ENCODE results near the gene FKBP2. TPM values are rescaled to one million over a fixed set of nuclear protein-coding genes. Genes with fewer than 3 reads are reported as not detected.

The FKBP2 gene
- total RNA-seq, 1 donor from 2014 or later = 53.8 TPM

DNA sequence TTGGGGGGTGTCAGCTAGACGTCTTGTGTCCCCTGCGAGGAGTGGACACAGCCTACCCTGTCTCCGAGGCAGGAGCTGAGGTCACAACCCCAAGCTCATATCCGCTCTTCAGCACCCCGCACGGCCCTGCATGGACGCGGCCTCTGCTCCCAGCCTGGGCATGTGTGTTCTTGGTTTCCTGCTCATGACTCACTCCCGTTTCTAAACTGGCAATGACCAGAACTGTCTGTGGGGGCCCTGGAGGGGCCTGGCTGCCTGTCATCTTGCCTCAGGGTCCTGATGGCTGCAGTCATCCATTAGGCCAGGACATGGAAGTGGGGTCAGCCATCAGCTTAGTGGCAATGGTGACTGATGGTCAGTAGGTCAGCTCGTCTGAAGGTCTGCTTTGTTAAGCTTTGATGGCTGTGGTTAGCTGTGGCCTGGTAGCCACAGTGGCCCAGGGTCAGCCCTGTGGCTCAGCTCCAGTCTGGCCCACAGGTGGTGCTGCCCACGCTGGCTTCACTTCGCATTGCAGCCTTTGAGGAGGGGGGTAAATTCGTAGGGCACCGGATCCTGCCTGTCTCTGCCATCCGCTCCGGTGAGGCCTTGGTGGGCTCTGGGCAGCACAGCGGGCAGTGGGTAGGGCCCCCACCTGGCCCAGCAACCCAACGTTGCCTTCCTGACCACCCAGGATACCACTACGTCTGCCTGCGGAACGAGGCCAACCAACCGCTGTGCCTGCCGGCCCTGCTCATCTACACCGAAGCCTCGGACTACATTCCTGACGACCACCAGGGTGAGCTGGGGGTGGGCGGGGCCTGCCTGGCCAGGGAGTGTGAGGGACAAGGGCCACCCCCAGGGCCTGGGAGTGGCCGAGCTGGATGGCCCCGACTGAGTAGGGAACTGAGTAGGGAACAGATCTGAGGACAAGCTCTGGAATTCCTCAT is 22.4 kb downstream of the FKBP2 start:
- no peak for DNase-seq (ENCODE audit: low spot score)

DNA sequence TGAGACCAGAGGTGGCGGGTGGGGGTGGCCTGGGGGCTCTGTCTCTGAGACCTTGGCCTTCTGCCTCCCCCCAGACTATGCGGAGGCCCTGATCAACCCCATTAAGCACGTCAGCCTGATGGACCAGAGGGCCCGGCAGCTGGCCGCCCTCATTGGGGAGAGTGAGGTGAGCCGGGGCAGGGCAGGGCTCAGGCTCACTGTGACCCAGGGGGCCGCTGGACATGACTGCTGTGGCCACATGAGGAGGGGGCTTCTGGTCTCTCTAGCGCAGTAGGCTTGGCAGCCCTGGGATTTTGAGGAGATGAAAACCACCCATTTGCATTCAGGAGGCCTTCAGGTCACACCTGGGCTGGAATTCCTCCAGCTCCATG is 23.0 kb downstream of the FKBP2 start:
- no peak for DNase-seq (ENCODE audit: low spot score)

DNA sequence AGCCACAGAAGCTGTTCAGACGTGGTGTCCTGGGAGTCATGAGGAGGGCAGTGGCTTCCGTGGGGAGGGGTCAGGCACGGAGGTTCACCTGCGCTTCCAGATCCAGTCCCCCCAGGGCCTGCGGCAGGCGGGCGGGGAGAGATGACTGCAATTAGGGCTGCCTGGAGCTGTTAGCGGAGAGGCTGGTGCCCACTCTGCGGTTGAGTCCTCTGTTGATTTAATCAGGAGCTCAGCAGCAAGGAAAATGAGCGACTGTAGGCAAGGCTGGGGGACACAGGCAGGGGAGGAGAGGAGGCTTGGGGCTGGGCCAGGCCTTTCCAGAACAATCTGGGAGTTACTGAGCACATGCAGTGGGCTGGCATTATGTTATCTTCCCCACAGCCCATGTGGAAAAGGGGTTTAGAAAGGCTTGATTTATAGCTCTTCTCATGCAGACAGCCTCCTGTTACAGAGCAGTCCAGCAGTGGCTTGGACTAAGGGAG is 23.5 kb downstream of the FKBP2 start:
- DNase-seq (ENCODE audit: low spot score) = no peak

DNA sequence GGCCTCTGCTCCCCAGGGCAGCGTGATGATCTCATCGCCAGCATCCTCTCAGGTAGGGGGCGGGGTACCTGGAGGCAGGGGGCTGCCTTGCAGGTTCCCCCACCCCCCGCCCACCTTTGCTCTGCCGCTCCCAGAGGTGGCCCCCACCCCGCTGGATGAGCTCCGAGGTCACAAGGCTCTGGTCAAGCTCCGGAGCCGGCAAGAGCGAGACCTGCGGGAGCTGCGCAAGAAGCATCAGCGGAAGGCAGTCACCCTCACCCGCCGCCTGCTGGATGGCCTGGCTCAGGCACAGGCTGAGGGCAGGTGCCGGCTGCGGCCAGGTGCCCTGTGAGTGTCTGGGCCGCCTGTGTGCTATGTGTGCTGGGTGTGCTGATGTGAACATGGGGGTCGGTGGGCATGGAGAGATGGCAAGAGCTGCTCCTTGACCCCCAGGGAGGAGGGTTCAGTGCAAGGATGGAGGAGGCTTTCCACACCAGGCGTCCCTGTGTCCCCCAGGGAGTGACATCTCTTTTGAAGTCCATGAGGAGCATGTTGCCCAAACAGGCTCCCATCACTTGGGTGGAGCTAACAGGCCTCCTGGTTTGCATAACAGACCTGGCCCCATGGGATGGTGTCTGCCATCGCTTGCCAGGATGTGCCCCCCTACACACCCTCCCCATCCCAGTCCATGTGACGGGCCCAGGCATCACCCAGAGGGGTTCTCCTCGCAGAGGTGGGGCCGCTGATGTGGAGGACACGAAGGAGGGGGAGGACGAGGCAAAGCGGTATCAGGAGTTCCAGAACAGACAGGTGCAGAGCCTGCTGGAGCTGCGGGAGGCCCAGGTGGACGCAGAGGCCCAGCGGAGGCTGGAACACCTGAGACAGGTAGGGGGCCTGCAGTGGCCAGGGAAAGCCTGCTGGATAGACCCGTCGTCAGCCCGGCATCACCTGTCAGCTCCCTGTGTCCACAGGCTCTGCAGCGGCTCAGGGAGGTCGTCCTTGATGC is 24.6 kb downstream of the FKBP2 start:
- DNase-seq (ENCODE audit: low spot score) = no peak

DNA sequence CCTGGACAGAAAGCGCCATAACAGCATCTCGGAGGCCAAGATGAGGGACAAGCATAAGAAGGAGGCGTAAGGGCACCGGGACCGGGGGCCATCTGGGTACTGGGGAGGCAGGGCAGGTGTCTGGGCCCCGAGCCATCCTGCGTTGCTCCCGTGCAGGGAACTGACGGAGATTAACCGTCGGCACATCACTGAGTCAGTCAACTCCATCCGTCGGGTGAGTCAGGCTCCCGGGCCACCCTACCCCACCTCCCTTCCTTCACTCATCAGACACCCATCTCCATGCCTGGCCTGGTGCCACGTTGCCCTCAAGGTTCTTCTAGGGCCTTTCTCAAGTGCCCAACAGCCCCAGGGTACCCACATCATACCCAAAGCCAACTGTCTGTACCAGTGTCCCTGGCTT is 25.4 kb downstream of the FKBP2 start:
- DNase-seq (ENCODE audit: low spot score) = no peak

DNA sequence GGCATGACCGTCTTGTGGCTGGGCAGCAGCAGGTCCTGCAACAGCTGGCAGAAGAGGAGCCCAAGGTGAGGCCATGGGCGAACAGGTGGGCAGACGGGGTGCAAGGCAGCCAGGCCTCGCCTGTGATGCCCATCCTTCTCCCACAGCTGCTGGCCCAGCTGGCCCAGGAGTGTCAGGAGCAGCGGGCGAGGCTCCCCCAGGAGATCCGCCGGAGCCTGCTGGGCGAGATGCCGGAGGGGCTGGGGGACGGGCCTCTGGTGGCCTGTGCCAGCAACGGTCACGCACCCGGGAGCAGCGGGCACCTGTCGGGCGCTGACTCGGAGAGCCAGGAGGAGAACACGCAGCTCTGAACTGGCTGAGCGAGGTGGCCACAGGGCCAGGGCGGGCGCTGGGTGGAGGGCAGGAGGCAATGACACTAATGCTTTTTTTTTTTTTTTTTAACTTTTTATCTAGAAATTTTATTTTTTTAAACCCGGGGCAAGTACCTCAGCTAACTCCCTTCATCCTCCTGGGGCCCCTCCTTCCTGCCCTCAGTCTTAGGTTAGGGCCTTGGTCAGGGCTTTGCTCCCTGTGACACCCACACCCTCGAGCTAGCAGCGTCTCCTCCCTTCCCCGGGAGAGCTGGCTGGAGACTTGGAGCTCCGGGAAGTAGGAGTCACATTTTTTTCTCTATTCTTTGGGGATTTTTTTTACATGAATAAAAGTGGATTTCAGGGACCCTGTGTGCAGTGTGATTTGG is 26.5 kb downstream of the FKBP2 start:
- DNase-seq (ENCODE audit: low spot score) = no peak

DNA sequence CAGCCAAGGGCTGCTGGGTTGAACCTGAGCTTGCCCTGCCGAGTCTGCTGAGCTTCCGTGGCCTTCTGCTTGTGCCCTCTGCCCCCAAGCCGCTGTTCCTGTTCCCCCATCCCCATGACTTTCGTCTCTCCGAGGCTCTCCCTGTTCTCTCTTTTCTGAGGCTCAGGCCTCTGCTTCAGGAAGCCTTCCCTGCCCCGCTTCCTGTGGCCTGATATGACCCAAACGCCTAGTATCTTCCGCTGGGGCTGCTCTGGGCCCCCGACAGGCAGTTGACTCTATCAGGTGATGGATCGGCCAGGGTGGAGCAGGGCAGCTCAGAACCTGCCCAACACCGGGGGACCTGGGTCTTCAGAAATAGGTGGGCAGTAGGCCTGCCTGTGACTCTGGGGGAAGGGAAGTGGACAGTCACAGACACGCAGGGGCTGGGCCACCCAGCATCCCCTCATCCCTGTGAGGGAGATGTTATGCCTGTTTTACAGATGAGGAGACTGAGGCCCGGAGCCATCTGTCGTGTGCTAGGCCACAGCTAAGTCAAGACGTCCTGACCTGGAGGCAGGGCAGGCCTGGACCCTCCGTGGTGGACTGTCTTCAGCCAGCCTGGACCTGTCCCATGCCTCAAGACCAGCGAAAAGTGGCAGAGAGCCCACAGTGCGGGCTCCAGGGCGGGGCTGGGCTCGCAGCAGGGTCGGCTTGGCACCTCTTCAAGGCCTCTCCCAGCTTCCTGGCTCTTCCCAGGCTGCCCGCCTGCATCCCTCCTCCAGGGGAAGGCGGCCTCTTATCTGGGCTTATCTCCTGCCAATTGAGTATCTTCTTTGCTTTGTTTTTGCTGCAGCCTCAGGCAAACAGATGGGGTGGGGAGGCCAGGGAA is 27.4 kb downstream of the FKBP2 start:
- DNase-seq (ENCODE audit: low spot score) = no peak

DNA sequence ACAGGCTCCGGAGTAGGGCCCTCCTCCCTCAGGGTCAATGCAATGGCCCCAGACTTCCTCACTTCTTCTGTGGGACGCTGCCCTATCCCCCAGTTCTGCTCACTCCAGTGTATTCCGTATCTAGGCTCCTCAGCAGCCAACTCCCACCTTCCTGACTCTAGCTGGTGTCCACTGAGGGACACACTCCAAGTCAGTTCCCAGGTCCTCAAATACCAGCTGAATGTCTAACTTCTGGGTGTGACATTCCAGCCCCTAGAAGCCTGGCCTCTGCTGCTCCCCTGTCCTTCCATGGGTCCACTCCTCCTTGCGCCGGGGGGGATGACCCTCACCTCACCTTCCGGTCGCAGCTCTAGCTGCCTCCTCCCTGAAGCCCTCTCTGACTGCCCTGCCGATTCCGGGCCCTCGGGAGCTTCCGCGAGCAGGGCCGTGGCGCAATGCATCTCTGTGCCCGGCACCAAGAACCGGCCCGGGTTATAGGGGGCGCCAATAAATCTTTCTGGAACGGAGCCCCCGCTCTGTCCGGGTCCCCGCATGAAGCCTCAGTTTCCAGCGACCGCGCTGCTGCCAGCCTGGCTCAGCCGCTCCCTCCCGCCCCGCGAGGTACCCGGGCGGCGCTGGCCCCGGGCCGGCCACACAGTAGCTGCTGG is 28.1 kb downstream of the FKBP2 start:
- no peak for DNase-seq (ENCODE audit: low spot score)

DNA sequence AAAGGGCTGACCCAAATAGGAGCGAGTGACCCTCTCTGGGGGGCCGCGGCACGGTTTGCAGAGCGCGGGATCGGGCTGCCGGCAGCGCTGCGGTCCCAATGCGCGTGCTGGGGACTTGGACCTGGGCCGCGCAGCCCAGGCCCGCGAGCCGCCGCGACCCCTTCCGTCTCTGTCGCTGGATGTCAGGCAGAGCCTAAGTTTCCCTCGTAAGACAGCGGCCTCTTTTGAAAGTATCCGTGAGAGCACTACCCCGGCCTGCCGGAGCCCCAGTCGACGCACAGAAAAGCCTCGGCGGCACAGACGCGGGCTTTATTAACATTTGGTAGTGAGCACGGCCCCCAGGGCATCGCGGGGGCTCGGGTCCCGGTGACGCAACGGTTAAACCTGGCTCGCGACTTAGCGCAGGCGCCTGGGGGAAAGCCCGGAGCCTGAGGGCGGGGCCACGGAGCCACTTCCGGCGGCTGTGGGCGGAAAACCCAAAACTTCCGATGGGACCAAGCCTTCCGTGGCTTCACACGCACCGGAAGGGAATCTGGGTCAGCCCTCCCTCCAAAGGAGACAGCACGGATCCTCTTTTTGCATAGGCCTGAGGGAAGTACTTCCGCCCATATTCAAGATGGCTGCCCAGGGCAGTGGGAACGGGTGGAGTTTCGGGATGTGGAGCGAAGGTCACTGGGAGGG is 28.8 kb downstream of the FKBP2 start:
- peak; percentile 99 for DNase-seq (ENCODE audit: low spot score)

DNA sequence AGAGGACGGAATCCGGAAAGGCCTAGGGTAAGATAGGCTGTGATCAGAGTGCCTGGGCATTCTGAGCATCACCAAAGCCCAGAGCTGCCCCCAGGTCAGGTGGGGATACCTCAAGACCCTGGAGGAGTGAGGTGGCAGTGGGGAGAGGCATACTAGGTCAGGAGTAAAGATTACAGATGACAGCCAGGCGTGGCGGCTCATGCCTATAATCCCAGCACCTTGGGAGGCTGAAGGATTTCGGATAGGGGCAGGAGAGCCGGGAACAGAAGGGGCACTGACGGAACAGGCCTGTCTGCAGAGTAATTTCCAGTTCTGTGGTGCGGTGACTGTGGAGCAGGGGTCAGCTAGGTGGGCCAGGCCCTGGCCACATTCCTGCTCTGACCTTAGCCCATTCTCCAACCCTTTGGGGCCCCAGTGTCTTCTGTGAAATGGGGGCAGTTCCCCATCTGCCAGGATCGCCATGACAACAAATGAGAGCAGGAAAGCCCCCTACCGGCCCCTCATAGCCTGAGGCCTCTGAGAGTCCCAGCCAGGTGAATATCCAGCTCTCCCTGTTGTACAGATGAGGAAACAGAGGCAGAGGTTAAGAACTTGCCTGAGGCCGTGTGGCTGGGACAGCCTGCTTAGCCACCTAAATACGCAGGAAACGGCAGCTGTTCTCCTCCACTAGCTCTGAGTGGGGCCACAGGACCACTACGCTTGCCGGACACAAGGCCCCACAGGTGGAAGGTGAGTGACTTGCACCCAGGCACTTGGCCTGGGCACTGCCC is 34.3 kb downstream of the FKBP2 start:
- DNase-seq (ENCODE audit: low spot score) = no peak

DNA sequence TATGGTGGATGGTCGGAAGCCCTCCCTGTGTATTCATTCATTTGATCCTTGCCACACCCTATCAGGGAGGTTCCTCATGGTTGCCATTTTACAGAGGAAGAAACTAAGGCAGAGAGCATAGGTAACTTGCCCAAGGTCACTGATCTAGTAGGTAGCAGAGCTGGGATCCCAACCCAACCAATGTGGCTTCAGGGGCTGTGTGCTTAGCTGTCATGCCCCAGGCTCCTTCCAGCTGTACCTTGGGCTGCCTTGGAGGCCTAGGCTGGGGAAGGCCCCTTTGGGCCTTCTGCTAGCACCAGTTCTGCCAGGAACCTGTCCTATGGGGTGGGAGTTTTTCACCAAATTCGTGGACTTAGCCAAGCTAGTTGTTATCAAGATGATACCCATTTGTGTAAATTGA is 34.9 kb downstream of the FKBP2 start:
- no peak for DNase-seq (ENCODE audit: low spot score)

DNA sequence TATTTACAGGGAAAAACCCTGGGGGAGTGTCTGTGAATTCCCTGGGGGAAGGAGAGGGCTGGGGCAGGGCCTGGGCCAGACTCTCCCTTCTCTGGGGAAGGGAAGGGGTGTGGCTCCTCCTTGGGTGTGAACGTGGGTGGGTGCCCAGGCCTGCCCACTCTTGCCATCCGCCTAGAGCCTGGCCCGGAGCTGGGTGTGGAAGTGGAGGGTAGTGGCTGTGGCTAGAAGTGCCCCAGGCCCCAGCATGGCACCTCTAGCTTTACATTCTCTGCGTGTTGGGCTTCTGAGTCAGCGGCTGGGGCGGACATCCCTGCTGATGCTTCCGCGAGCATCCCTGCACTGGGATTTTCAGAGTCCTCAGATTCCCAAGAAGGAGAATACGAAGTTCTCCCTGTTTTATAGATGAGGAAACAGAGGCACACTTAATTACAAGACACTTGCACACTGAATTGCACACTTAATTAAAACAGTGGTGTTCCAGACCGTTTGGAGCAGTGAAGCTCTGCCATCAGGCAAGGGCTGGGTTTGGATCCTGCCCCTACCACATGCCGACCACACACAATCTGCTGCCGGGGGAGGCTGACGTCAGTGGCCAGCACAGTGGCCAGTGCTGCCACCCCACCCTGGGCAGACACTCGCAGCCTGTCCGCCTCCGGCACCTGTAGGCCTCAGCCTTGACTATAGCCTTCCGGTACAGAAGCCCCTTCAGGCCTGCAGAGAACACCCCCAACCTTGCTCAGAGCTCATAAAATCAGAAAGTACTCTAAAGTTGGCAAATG is 35.9 kb downstream of the FKBP2 start:
- no peak for DNase-seq (ENCODE audit: low spot score)

DNA sequence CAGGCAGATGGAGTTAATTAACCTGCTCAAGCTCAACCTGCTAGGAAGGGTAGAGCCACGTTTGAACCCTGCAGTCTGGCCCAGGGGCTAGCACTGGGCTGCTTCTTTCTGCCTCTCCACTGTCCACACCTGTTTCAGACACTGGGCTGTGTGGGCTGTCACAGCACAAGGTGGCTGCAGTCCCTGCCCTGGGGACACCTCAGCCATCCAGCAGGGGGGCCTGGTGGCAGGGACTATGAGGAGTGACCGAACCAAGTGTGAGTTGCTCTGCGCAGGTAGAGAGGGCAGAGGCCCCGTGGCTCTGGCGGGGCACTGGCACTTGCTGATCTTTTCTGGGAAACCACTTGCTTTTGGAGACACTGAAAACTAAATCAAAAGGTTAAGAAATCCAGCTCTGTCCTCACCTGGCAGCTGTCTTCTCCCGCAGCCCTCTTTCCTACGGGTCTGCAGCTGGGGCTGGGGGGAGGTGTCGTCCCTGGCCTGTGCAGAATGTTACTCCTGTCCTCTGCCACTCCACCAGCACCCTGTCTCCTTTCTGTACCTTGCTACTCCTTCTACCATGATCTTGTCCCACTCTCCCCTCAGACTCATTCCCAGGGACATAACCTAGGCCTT is 37.8 kb downstream of the FKBP2 start:
- DNase-seq (ENCODE audit: low spot score) = no peak

DNA sequence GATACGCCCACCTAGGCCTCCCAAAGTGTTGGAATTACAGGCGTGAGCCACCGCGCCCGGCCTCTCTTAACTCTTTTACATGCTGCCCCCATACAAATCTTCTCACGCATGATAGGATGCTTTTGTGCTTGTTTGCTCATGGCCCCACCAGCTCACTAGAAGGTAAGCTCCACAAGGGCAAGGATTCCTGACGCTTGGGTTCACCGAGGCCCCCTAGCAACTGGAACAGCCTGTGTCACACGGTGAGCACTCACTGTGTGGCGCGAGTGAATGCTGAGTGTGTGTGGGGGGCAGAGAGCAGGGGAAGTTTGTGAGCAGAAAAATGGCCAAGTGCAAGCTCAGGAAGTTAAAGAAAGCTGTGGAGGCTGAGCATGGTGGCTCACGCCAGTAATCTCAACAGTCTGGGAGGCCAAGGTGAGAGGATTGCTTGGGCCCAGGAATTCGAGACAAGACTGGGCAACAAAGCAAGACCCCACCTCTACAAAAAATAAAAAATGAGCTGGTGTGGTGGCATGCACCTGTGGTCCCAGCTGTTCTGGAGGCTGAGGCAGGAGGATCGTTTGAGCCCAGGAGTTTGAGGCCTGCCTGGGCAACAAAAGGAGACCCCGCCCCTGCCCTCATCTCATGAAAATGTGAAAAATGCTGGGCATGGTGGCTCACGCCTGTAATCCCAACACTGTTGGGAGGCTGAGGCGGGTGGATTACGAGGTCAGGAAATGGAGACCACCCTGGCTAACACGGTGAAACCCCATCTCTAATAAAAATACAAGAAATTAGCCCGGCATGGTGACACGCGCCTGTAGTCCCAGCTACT is 41.3 kb downstream of the FKBP2 start:
- DNase-seq (ENCODE audit: low spot score) = no peak

DNA sequence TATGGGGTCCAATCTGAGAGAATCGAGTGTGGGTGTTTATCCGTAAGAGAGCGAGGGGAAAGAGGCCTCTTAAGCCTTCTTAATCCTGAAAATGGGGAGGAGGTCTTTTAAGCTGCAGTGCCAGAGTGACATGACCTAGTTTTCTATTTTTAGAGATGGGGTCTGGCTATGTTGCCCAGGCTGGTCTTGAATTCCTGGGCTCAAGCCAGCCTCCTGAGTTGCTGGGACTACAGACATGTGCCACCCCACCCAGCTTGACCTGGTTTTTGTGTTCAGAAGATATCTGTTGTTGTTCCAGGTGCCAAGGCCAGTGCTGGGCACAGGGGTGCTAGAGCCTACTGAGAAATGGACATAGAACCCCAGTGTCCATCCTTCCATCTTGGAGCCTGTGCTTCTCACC is 42.2 kb downstream of the FKBP2 start:
- no peak for DNase-seq (ENCODE audit: low spot score)
